IPS DF 6.9 (cell line): ENCODE measurements around the gene KIAA1958.

Experiments used
- DNase-seq: peaks from one replicate; pipeline ENCODE4 v3.0.0-alpha.2; 2013; ENCODE audit warnings: low read depth, low spot score
- H3K27ac ChIP-seq: one replicate; pipeline ENCODE4 v1.5.1; 2013; ENCODE audit warnings: low read length, control low read depth
- H3K27me3 ChIP-seq: 2 replicates; pipeline ENCODE4 v1.6.1; 2013; ENCODE audit warnings: mild to moderate bottlenecking, low read length; ENCODE audit not compliant: control insufficient read depth, insufficient read depth
- H3K36me3 ChIP-seq: 2 replicates; pipeline ENCODE4 v1.6.1; 2013; ENCODE audit warnings: low read length; ENCODE audit not compliant: control insufficient read depth, insufficient read depth
- H3K4me1 ChIP-seq: 2 replicates; pipeline ENCODE4 v1.6.1; 2013; ENCODE audit warnings: low read length; ENCODE audit not compliant: control insufficient read depth, insufficient read depth
- H3K4me3 ChIP-seq: 2 replicates; pipeline ENCODE4 v1.5.1; 2013; ENCODE audit warnings: mild to moderate bottlenecking, low read length
- H3K9me3 ChIP-seq: 2 replicates; pipeline ENCODE4 v1.6.1; 2013; ENCODE audit warnings: low read length, inconsistent platforms; ENCODE audit not compliant: control insufficient read depth, insufficient read depth
- WGBS: extraction: QIAGEN DNeasy Blood & Tissue Kit; methylation state at CpG from one replicate; pipeline ENCODE4 v1.1.7; 2013; ENCODE audit warnings: mixed read lengths, missing lambda C conversion rate; ENCODE audit not compliant: insufficient read length, insufficient coverage; 5-methylcytosine and 5-hydroxymethylcytosine counted together

Gene KIAA1958

DNA sequence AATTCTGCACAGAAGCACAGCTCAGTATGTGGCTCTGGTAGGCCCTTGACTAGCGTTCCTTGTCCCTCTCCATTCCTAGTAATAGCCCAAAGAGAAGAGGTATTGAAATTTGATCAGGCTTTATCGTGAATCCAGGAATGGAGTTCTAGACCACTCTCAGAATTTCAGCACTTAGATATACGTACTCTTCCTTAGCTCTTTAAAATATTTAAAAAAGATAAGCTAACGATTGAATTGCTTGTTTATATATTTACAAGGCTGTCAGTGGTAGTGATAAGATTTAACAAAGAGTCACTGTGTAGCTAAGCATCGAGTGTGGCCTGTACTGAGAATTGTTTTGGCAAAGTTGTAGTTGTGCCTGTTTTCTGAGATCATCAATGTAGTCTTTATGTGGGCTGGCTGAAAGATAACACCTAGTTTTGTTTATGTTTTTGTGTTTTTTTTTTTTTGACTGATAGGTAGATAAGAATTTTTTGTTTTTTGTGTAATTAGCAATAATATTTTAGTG lies 2.5 kb downstream of the KIAA1958 start:
- Histone ChIP-seq H3K4me3 (no peak overlapping the region), H3K36me3 (no peaks in the 10 kb centered on the region; the same call in 1 of the 2 replicates), H3K4me1 (0 out of 2 replicates have a peak, but pooled peaks cover 1% of the 10 kb centered on the region), H3K27ac (no peak overlapping the region), H3K27me3 (no peaks in the 10 kb centered on the region), H3K9me3 (no peaks in the 10 kb centered on the region)
- WGBS: no CpG with 5 or more reads among the region's 5 CpGs
- DNase-seq: no peak

GRCh38 chr9:112489876-112490666 lies 3.4 kb downstream of the KIAA1958 start:
- Histone ChIP-seq H3K4me1 (0 out of 2 replicates have a peak, but pooled peaks cover 1% of the 10 kb centered on the region), H3K36me3 (no peaks in the 10 kb centered on the region; the same call in 1 of the 2 replicates), H3K27ac (no peak overlapping the region), H3K9me3 (no peaks in the 10 kb centered on the region), H3K27me3 (no peaks in the 10 kb centered on the region), H3K4me3 (no peak overlapping the region)
- no CpG with 5 or more reads among the region's 4 CpGs for WGBS
- no peak for DNase-seq

GRCh38 chr9:112493393-112494137 lies 6.9 kb downstream of the KIAA1958 start:
- no peaks in the 10 kb centered on the region; the same call in 1 of the 2 replicates for H3K36me3 ChIP-seq
- H3K27ac ChIP-seq: no peak overlapping the region

GRCh38 chr9:112494153-112494552 lies 7.5 kb downstream of the KIAA1958 start:
- Histone ChIP-seq H3K27ac (no peak overlapping the region), H3K36me3 (no peaks in the 10 kb centered on the region; the same call in 1 of the 2 replicates), H3K9me3 (no peaks in the 10 kb centered on the region), H3K4me3 (no peak overlapping the region), H3K27me3 (no peaks in the 10 kb centered on the region), H3K4me1 (0 out of 2 replicates have a peak, but pooled peaks cover 1% of the 10 kb centered on the region)
- no CpG with 5 or more reads among the region's 1 CpG for WGBS
- DNase-seq: no peak

More at GRCh38 chr9:112493393-112494137, 6.9 kb downstream of the KIAA1958 start:
- Histone ChIP-seq H3K9me3 (no peaks in the 10 kb centered on the region), H3K4me3 (no peak overlapping the region), H3K27me3 (no peaks in the 10 kb centered on the region), H3K4me1 (0 out of 2 replicates have a peak, but pooled peaks cover 1% of the 10 kb centered on the region)
- no CpG with 5 or more reads among the region's 1 CpG for WGBS
- no peak for DNase-seq

DNA sequence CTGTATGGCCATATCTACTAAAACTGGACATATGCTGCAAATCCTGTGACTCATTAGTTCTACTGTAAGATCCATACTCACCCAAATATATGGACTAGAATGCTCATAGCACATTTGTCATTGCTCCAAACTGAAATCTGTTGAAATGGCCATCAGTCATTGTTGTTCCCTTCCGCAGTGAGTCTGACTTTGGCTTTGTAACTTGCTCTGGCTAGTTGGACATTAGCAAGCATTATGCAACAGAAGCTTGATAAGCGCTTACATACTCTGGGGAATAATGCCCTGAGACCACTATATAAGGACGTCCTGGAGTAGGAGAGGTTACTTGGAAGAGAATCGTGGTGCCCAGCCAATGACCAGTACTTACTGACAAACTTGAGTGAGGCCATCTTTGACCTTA lies 9.0 kb downstream of the KIAA1958 start:
- H3K27ac ChIP-seq: no peak overlapping the region
- DNase-seq: no peak
- WGBS: no CpG with 5 or more reads among the region's 4 CpGs

GRCh38 chr9:112496074-112496722 lies 9.6 kb downstream of the KIAA1958 start:
- no peak overlapping the region for H3K27ac ChIP-seq
- H3K27me3 ChIP-seq: no peaks in the 10 kb centered on the region
- no peaks in the 10 kb centered on the region for H3K9me3 ChIP-seq
- no peak overlapping the region for H3K4me3 ChIP-seq
- no peaks in the 10 kb centered on the region; the same call in 1 of the 2 replicates for H3K36me3 ChIP-seq
- no CpG with 5 or more reads among the region's 3 CpGs for WGBS
- DNase-seq: no peak
- H3K4me1 ChIP-seq: no peaks in the 10 kb centered on the region

More for the DNA sequence above, 9.0 kb downstream of the KIAA1958 start:
- H3K4me1 ChIP-seq: no peaks in the 10 kb centered on the region
- H3K27me3 ChIP-seq: no peaks in the 10 kb centered on the region
- H3K36me3 ChIP-seq: no peaks in the 10 kb centered on the region; the same call in 1 of the 2 replicates
- H3K9me3 ChIP-seq: no peaks in the 10 kb centered on the region
- H3K4me3 ChIP-seq: no peak overlapping the region

DNA sequence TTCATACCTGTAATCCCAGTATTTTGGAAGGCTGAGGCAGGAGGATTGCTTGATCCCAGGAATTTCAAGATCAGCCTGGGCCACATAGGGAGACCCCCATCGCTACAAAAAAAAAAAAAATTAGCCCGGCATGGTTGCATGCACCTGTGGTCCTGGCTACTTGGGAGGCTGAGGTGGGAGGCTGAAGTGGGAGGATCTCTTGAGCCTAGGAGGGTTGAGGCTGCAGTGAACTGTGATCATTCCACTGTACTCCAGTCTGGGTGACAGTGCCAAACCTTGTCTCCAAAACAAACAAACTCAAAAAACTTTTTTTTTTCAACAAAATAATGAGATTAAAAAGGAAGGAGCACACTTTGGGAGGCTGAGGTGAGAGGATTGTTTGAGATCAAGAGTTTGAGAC lies 14.2 kb downstream of the KIAA1958 start:
- Histone ChIP-seq H3K27ac (no peak overlapping the region), H3K27me3 (no peaks in the 10 kb centered on the region), H3K4me1 (0 out of 2 replicates have a peak, but pooled peaks cover 2% of the 10 kb centered on the region), H3K36me3 (no peaks in the 10 kb centered on the region), H3K4me3 (no peak overlapping the region), H3K9me3 (no peaks in the 10 kb centered on the region)
- DNase-seq: no peak
- WGBS: no CpG with 5 or more reads among the region's 2 CpGs

DNA sequence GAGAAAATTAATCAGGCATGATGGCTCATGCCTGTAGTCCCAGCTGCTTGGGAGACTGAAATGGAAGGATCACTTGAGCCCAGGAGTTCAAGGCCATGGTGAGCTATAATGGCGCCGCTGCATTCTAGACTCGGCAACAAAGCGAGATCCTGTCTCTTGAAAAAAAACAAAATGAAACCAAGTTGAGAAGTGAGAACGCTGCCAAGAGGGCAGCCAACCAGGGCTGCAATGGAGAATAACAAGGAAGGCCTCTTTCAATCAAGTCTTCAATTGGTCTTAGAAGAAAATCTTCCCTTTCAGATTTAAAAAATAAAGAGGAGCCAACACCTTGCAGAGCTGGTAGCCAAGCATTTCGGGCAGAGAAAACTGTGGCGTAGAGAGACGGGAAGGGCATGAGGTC lies 14.7 kb downstream of the KIAA1958 start:
- no peak overlapping the region for H3K4me3 ChIP-seq
- WGBS: no CpG with 5 or more reads among the region's 8 CpGs
- H3K27me3 ChIP-seq: no peaks in the 10 kb centered on the region
- H3K36me3 ChIP-seq: no peaks in the 10 kb centered on the region
- H3K4me1 ChIP-seq: 0 out of 2 replicates have a peak, but pooled peaks cover 2% of the 10 kb centered on the region
- H3K9me3 ChIP-seq: no peaks in the 10 kb centered on the region
- no peak for DNase-seq
- H3K27ac ChIP-seq: no peak overlapping the region

DNA sequence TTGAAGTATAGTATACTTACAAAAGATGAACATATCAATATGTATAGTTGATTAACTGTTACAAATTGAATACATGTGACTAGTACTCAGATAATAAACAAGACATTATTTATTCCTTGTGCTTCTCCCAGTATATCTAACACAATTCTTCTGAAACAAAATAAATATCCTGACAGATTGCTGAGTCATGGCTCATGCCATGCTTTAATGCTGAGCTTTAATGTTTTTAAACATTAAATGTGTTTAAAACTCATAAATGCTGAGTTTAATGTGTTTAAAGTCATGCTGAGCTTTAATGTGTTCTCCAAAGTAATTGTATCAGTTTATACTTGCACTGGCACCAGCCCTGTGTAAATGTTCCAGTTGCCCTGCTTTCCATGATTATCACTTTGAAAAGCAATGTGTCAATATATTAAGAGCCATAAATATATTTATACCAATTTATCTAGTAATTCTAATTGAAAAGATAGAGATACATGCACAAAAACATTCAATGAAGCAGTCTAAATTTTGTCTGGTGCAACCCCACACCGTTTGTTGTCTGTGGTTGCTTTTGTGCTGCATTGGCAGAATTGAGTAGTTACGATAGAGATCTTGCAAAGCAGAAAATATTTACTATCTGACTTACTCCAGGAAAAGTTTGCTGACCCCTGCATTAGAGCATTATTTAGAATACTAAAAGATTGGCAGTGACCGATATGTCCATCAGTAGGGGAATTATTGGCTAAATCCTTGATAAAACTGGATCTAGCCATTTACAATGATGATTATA lies 15.7 kb downstream of the KIAA1958 start:
- H3K27me3 ChIP-seq: no peaks in the 10 kb centered on the region
- H3K9me3 ChIP-seq: no peaks in the 10 kb centered on the region
- H3K4me1 ChIP-seq: peaks cover 2% of the 10 kb centered on the region; the same call in 1 of the 2 replicates
- H3K4me3 ChIP-seq: no peak overlapping the region
- no peak overlapping the region for H3K27ac ChIP-seq
- no peak for DNase-seq
- no peaks in the 10 kb centered on the region for H3K36me3 ChIP-seq
- no CpG with 5 or more reads among the region's 3 CpGs for WGBS
